Omental fat pad (tissue), 4 donors: ENCODE results near the gene CACNA1I. TPM values are rescaled to one million over a fixed set of nuclear protein-coding genes. Genes with fewer than 3 reads are reported as not detected.

Experiments
- ATAC-seq: fragments of 150-250 bp; one replicate; pipeline ENCODE4 v1.9.1; 2016; ENCODE audit warnings: mild to moderate bottlenecking, moderate library complexity; ENCODE audit not compliant: low FRiP score
- DNase-seq: peaks from one replicate; pipeline ENCODE4 v3.0.0-alpha.2; 2019; ENCODE audit warnings: low spot score
- total RNA-seq, 4 donors: library from RNA; depleted of rRNA; stranded (reverse); fragments of >200 nt; gene quantifications; one replicate each; pipeline ENCODE4 v1.1.0, GENCODE V29; 2016
- TF ChIP-seq, protein P1 (sequence below), 3 donors: fragments of 450-650 bp; IDR thresholded peaks; one replicate each; pipeline ENCODE4 v1.5.1; 2016 to 2017; ENCODE audit warnings: antibody characterized with exemption in 3 of 3, mild to moderate bottlenecking in 3 of 3, moderate library complexity in 2 of 3

Gene CACNA1I
- total RNA-seq, 4 donors from 2014 or later = 0.09 to 0.38 (median 0.26) TPM

DNA sequence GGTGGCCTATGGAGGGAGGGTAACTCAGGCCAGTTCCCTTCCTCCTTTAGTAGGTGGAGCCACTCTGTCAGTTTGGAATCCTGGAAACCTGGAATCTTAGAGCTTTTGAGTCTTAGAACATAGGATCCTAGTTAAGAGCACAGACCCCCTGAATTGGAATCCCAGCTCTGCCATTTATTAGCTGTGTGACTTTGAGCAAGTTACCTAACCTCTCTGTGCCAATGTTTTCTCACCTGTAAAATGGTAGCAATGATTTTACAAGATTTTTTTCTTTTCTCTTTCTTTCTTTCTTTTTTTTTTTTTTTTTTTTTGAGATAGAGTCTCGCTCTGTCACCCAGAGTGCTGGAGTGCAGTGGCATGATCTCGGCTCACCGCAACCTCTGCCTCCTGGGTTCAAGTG, 17.1 kb upstream of the CACNA1I start:
- TF ChIP-seq, protein P1, sequence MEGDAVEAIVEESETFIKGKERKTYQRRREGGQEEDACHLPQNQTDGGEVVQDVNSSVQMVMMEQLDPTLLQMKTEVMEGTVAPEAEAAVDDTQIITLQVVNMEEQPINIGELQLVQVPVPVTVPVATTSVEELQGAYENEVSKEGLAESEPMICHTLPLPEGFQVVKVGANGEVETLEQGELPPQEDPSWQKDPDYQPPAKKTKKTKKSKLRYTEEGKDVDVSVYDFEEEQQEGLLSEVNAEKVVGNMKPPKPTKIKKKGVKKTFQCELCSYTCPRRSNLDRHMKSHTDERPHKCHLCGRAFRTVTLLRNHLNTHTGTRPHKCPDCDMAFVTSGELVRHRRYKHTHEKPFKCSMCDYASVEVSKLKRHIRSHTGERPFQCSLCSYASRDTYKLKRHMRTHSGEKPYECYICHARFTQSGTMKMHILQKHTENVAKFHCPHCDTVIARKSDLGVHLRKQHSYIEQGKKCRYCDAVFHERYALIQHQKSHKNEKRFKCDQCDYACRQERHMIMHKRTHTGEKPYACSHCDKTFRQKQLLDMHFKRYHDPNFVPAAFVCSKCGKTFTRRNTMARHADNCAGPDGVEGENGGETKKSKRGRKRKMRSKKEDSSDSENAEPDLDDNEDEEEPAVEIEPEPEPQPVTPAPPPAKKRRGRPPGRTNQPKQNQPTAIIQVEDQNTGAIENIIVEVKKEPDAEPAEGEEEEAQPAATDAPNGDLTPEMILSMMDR (IDR thresholded peaks at IDR 0.05) = no peak
- ATAC-seq = no peak
- DNase-seq = no peak

DNA sequence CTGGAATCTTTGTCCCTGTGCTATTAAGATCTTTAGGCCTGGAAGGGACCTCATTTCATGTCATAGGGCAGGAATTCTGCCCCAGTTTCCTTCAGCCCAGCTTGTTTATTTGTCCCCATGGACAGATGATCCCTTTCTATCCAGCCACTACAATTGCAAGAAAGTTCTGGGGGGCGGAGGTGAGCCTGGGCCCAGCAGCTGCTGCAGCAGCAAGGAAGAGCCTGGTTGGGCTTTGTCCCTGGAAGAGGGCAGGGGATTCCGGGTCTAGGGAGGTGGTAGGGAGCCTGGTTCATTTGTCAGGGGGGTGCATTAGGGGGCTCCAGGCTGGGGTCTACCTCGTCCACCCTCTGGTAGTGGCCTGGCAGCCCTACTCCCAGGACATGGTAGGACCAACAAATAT, 16.4 kb upstream of the CACNA1I start:
- no peak for DNase-seq
- no peak for ATAC-seq
- TF ChIP-seq, protein P1 (IDR thresholded peaks at IDR 0.05) = no peak

DNA sequence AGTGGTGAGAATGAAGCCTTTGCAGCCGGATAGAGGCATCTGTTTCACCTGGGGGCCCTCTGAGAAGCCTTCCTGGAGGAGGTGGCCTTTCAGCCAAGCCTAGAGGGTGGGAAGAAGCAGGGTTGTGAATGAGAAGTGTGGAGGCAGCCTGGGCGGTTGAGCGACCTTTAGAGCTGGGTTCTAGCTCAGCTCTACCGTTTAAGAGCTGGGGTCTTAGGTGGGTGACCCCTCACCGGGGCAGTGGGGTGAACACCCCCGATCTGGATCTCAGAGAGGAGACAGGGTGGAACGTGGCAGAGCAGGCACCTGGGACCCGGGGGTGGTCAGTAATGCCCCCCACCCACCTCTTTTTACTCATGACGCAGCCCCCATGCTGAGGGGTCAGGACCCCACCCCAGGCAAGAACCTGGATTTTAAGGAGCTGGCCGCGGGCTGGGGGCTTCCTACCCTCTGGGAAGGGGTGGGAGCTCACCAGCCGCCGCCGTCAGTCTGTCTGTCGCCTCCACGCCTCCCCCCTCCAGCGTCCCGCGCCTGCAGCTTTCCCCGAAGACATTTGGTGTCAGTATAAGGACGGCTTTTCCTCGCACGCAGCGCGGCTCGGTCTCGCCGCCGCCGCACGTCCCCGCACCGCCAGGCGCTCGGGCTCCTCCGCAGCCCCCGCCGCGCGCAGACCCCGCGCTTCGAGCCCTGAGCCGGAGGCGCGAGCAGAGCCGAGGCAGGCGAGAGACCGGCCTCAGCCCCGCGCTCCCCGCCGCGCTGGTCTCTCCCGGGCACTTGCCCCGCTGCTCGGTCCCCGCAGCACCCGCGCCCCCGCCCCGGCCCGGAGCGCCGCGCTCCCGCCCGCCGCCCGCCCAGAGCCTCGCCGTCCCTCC, 13.3 kb upstream of the CACNA1I start:
- no peak for DNase-seq
- TF ChIP-seq, protein P1 (IDR thresholded peaks at IDR 0.05) = no peak
- ATAC-seq = no peak

DNA sequence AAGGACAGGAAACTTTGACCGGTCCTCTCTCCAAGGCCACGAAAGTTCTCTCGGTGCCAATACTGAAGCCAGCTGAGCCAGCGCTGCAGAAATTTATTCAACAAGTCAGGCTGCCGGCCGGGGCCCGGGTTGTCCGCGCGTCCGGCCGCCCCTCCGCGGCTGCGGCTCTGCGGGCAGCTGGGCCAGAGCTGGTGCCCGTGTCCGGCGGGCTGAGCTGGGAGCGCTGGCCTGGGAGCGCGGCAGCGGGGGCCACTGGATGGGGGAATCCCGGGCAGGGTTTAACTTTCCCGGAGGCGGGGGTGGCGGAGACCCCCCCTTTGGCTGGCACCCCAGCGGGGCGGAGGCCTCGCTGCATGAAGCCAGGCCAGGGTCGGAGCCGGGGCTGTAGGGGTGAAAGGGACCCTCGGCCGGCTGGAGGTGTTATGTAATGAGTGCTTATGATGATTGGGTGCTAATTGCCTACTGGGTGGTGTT, 12.3 kb upstream of the CACNA1I start:
- DNase-seq = no peak
- no peak for ATAC-seq
- TF ChIP-seq, protein P1 (IDR thresholded peaks at IDR 0.05) = no peak

DNA sequence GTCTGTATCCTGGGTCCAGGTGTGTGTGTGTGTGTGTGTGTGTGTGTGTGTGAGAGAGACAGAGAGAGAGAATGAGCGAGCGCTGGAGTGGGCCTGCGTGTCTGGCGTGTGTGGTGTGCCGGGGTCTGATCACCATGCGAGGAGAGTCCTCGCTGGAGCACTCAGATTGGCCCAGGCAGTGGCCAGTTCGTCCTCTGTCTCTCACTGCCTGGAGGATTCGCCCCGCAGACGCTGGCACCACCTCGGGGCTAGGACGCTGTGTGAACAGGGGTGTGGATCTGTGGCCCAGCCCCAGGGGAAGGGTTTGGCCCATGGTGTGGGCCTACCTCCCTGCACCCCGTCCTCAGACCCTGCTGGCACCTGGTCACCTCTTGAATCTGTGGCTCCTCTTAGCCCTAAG, 11.6 kb upstream of the CACNA1I start:
- TF ChIP-seq, protein P1 (IDR thresholded peaks at IDR 0.05) = no peak
- DNase-seq (no peak), ATAC-seq (no peak)

DNA sequence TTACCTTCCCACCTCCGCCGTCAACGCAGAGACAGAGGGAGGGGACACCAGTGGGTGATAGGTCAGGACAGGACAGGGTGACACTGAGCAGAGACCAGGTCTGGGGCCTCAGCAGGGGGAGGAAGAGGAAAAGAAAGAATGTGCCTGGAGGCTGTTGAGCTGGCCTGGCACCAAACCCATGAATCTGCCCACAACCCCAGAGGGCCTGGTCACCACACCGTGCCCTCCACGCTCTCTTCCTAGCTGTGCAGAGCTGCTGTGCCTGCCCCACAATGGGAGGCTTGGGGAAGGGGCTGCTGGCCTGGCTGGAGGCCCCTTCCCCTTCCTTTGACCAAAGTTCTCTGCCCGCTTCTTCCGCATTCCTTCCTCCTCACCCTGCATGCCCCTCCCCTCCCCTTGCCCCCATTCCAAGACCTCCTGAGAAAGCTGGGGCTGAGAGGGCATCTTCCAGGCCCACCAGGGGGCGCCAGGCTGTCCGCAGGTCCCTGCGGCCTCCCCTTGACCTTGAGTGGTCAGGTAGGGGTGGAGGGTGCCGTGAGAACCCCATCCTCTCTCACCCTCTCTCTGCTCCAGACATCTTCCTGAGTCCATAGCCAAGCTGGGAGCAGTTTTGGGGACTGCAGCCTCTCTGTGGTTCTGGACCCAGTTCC, 11.0 kb upstream of the CACNA1I start:
- TF ChIP-seq, protein P1 (IDR thresholded peaks at IDR 0.05) = no peak
- no peak for DNase-seq
- ATAC-seq = no peak
